GM12878 (cell line): ENCODE measurements around the gene PRPF6. TPM values are rescaled to one million over a fixed set of nuclear protein-coding genes. Genes with fewer than 3 reads are reported as not detected.
A peak's percentile ranks its signal among the peaks of the same experiment; 100 is the strongest.

ENCODE experiments used
- ATAC-seq: fragments of 200-7000 bp; cut with Tn5 transposase; 3 replicates; pipeline ENCODE4 v1.9.1; 2020; ENCODE audit warnings: mild to moderate bottlenecking, moderate library complexity
- BruUV-seq: library from RNA; stranded (reverse); fragments of 400-500 nt; replicated peaks from 2 replicates; lab custom pipeline; 2021; lab: Mats Ljungman, UMichigan
- CTCF ChIA-PET: fragments of 300-600 bp; sonication (Branson Sonifier 250); formaldehyde crosslinking; extraction: SDS; loops from one replicate; lab custom pipeline; 2021; ENCODE audit warnings: inconsistent platforms; lab: Yijun Ruan, JAX
- POLR2A ChIA-PET: fragments of 350-600 bp; formaldehyde crosslinking; extraction: SDS; loops from one replicate; lab custom pipeline; 2021; ENCODE audit warnings: inconsistent platforms; lab: Charles Lee
- RAD21 ChIA-PET: fragments of 300-600 bp; sonication (Branson Sonifier 250); formaldehyde crosslinking; loops from one replicate; lab custom pipeline; 2023; ENCODE audit warnings: antibody characterized with exemption; ENCODE audit not compliant: unreplicated experiment; lab: Charles Lee
- SMC1A ChIA-PET: fragments of 300-600 bp; sonication (Branson Sonifier 250); formaldehyde crosslinking; loops from one replicate; lab custom pipeline; 2023; ENCODE audit not compliant: unreplicated experiment, uncharacterized antibody; lab: Charles Lee
- DNase-seq: peaks from one replicate; pipeline ENCODE4 v3.0.0-alpha.2; 2011; ENCODE audit warnings: low read depth, low spot score
- FAIRE-seq: peaks from 3 replicates; lab custom pipeline; 2011; peaks lifted over from hg19 to GRCh38; lab: Jason Lieb, UNC
- H2AFZ ChIP-seq: 2 replicates; pipeline ENCODE4 v1.6.0; 2011; ENCODE audit warnings: low read depth, low read length, control low read depth; ENCODE audit not compliant: control insufficient read depth
- H3K27ac ChIP-seq: 2 replicates; pipeline ENCODE4 v1.5.1; 2011; ENCODE audit warnings: control low read depth; ENCODE audit not compliant: control insufficient read depth, insufficient read depth
- H3K27me3 ChIP-seq, 2 experiments: replicated peaks in 1 of 2; 2 replicates each; pipeline versions ENCODE4 v1.6.0 to v1.6.1; 2011; ENCODE audit warnings: low read length in 1 of 2; ENCODE audit not compliant: control insufficient read depth in 2 of 2, insufficient read depth in 2 of 2
- H3K36me3 ChIP-seq, 2 experiments: 2 replicates each; pipeline ENCODE4 v1.5.1; 2011; ENCODE audit warnings: low read length in 1 of 2; ENCODE audit not compliant: control insufficient read depth in 2 of 2, insufficient read depth in 2 of 2
- H3K4me1 ChIP-seq: 2 replicates; pipeline ENCODE4 v1.6.1; 2011; ENCODE audit warnings: mild to moderate bottlenecking, low read length, moderate library complexity, mixed read lengths; ENCODE audit not compliant: control insufficient read depth, insufficient read depth
- H3K4me2 ChIP-seq: 2 replicates; pipeline ENCODE4 v1.6.0; 2011; ENCODE audit warnings: control low read depth; ENCODE audit not compliant: control insufficient read depth, insufficient read depth
- H3K4me3 ChIP-seq: fragments of 200-600 bp; sonication (generic); 2 replicates; pipeline ENCODE4 v1.5.1; 2016
- H3K79me2 ChIP-seq: 2 replicates; pipeline ENCODE4 v1.6.0; 2011; ENCODE audit warnings: low read length; ENCODE audit not compliant: control insufficient read depth, insufficient read depth
- H3K9ac ChIP-seq: 2 replicates; pipeline ENCODE4 v1.8.0; 2011; ENCODE audit warnings: low read length, control low read depth, mixed read lengths; ENCODE audit not compliant: control insufficient read depth, insufficient read depth
- H3K9me3 ChIP-seq: replicated peaks from 3 replicates; pipeline ENCODE4 v1.5.1; 2011; ENCODE audit warnings: mild to moderate bottlenecking, low read length; ENCODE audit not compliant: control insufficient read depth, insufficient read depth
- H4K20me1 ChIP-seq: 2 replicates; pipeline ENCODE4 v1.6.0; 2011; ENCODE audit not compliant: control insufficient read depth, insufficient read depth
- CHD1 ChIP-seq: IDR thresholded peaks from 2 replicates; pipeline ENCODE4 v1.6.1; 2012; ENCODE audit warnings: low read depth, low read length, improper control_type of control experiment
- NBN ChIP-seq: fragments of 450-650 bp; IDR thresholded peaks from 2 replicates; pipeline ENCODE4 v1.6.1; 2016
- NFYA ChIP-seq: IDR thresholded peaks from 2 replicates; pipeline ENCODE4 v1.6.1; 2011; ENCODE audit warnings: low read depth, mild to moderate bottlenecking, low read length, improper control_type of control experiment, borderline replicate concordance
- POLR2A ChIP-seq: IDR thresholded peaks from 2 replicates; pipeline ENCODE4 v1.6.1; 2011; ENCODE audit warnings: low read depth, mild to moderate bottlenecking, low read length
- POLR2AphosphoS5 ChIP-seq: IDR thresholded peaks from 2 replicates; pipeline ENCODE4 v1.6.1; 2011; ENCODE audit warnings: mild to moderate bottlenecking, low read length, inconsistent platforms
- RAD51 ChIP-seq: fragments of 450-650 bp; IDR thresholded peaks from 2 replicates; pipeline ENCODE4 v1.6.1; 2016; ENCODE audit warnings: moderate library complexity, mild to moderate bottlenecking, inconsistent platforms
- ZSCAN29 ChIP-seq: fragments of 450-650 bp; IDR thresholded peaks from 2 replicates; pipeline ENCODE4 v1.6.1; 2017; ENCODE audit warnings: mild to moderate bottlenecking, moderate library complexity
- WGBS: methylation state at CpG from one replicate; pipeline ENCODE4 v1.1.6; 2016; ENCODE audit warnings: low lambda C conversion rate; ENCODE audit not compliant: insufficient replicate concordance, insufficient coverage; ENCODE audit errors: missing lambda C conversion rate; 5-methylcytosine and 5-hydroxymethylcytosine counted together
- in situ Hi-C: fragments of 300-500 bp; cut with MboI; formaldehyde crosslinking; loops from 9 replicates; pipeline ENCODE4 v1.14.3; 2018; ENCODE audit warnings: mixed read lengths
- intact Hi-C: fragments of 100-400 bp; cut with micrococcal nuclease; formaldehyde crosslinking; loops from one replicate; pipeline ENCODE4 v1.14.2; 2022; ENCODE audit not compliant: unreplicated experiment
- polyA plus RNA-seq, 11 experiments: library from polyadenylated mRNA; depleted of rRNA in 4 of 11; unstranded in 6 of 11; stranded (reverse) in 5 of 11; fragments of >200 nt; fragmentation: Nextera tagmentation in 4 of 11; fragmentation: Illumina TruSeq in 1 of 11; extraction: Ambion mirVana in 4 of 11; extraction: Trizol in 1 of 11; gene quantifications; 1 replicate in 1 of 11; 2 replicates in 10 of 11; pipeline versions ENCODE4 v1.2.1 to v1.2.3, GENCODE V29; 2011 to 2016; ENCODE audit warnings: inconsistent platforms in 2 of 11, missing spikeins in 2 of 11, low read depth in 1 of 11
- total RNA-seq, 4 experiments: library from RNA; depleted of rRNA in 3 of 4; stranded (reverse); fragments of >200 nt in 3 of 4; fragmentation: Illumina TruSeq in 1 of 4; extraction: Trizol in 1 of 4; gene quantifications; 2 replicates each; pipeline versions ENCODE4 v1.2.1 to v1.2.3, GENCODE V29; 2013 to 2021
- TF ChIP-seq, protein P1 (sequence below): fragments of 450-650 bp; IDR thresholded peaks from 2 replicates; pipeline ENCODE4 v1.6.1; 2017; ENCODE audit warnings: mild to moderate bottlenecking, low read depth, inconsistent platforms; ENCODE audit not compliant: poor library complexity, severe bottlenecking
- TF ChIP-seq, protein P2 (sequence below): fragments of 450-650 bp; IDR thresholded peaks from 2 replicates; pipeline ENCODE4 v1.6.1; 2016; ENCODE audit warnings: mild to moderate bottlenecking

The PRPF6 gene
- total and polyA plus RNA-seq, 10 of the 15 experiments (the other 5 are each of a cell fraction or from before 2014, with no cell fraction given): 5.0 to 102 (median 71.3) TPM

DNA sequence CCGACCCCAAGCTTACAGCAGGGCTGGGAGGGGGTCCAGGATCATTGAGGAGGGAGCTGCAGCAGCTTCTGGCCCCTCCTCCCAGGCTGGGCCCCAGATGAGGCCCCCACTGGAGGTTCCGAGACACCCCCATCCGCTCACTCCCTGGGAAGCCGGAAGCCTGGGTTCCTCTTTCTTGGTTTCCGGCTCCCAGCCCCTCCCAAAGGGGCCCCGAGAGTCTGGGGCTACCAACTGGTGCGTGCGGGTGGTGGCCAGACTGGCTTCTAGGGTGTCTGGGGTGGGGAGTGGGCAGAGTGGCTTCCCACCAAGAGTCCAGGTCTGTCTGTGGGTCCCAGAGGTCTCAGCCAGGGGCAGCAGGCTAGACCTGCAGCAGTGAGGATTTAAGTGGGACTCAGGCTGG is 96.2 kb downstream of the PRPF6 start (continued):
- TF ChIP-seq CHD1: no peak
- TF ChIP-seq, protein P1, sequence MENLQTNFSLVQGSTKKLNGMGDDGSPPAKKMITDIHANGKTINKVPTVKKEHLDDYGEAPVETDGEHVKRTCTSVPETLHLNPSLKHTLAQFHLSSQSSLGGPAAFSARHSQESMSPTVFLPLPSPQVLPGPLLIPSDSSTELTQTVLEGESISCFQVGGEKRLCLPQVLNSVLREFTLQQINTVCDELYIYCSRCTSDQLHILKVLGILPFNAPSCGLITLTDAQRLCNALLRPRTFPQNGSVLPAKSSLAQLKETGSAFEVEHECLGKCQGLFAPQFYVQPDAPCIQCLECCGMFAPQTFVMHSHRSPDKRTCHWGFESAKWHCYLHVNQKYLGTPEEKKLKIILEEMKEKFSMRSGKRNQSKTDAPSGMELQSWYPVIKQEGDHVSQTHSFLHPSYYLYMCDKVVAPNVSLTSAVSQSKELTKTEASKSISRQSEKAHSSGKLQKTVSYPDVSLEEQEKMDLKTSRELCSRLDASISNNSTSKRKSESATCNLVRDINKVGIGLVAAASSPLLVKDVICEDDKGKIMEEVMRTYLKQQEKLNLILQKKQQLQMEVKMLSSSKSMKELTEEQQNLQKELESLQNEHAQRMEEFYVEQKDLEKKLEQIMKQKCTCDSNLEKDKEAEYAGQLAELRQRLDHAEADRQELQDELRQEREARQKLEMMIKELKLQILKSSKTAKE: peak; percentile 46
- TF ChIP-seq, protein P2, sequence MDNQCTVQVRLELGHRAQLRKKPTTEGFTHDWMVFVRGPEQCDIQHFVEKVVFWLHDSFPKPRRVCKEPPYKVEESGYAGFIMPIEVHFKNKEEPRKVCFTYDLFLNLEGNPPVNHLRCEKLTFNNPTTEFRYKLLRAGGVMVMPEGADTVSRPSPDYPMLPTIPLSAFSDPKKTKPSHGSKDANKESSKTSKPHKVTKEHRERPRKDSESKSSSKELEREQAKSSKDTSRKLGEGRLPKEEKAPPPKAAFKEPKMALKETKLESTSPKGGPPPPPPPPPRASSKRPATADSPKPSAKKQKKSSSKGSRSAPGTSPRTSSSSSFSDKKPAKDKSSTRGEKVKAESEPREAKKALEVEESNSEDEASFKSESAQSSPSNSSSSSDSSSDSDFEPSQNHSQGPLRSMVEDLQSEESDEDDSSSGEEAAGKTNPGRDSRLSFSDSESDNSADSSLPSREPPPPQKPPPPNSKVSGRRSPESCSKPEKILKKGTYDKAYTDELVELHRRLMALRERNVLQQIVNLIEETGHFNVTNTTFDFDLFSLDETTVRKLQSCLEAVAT: no peak
- TF ChIP-seq RAD51: no peak
- TF ChIP-seq POLR2AphosphoS5: peak; percentile 58; the same call in 1 of the 2 replicates
- TF ChIP-seq NFYA: no peak

DNA sequence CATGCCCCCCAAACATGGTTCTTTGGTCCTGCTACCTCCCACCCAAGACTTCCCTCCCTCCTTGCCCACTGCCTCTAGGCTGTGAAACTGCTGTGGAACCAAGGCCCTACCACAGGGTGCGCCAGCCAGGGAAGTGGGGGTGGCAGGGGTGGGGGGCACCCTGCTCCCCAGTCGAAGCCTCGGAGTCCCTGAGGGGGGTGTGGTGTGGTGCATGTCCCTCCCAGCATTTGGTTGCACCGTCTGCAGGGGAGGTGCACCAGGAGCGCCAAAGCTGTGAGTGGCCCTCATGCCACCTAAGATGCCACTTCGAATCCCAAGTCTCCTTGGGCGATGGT is 96.6 kb downstream of the PRPF6 start:
- no TSS peak for BruUV-seq

More for the DNA sequence above, 96.6 kb downstream of the PRPF6 start:
- Histone ChIP-seq H3K79me2 (peaks cover 30% of the 10 kb centered on the region), H3K9me3 (no peaks in the 10 kb centered on the region), H4K20me1 (no peaks in the 10 kb centered on the region), H3K4me3 (peak overlapping the region; percentile 83)
- intact Hi-C loops: no loop called here
- TF ChIP-seq NBN (0 out of 2 replicates have a peak, but pooled peaks have one; percentile 2), ZSCAN29 (no peak), POLR2A (0 out of 2 replicates have a peak, but pooled peaks have one; percentile 10)
- TF ChIP-seq, all 136 proteins: peak for 2
- no peak for DNase-seq
- CTCF ChIA-PET: interaction anchor here (0.6 to 3.9 kb wide), 10 partner anchors 8 to 455 kb away, joined by 3 to 22 read pairs (median 6); no protein-coding TSS in a partner anchor
- Histone ChIP-seq H3K9ac (peak overlapping the region; percentile 91), H3K27me3 (no peaks in the 10 kb centered on the region), H3K4me2 (peak overlapping the region; percentile 97), H3K36me3 (peaks cover under 1 to 18% of the 10 kb centered on the region in 2 experiments), H3K27ac (peak overlapping the region; percentile 85), H2AFZ (no peak overlapping the region), H3K4me1 (peaks cover 19% of the 10 kb centered on the region; the same call in 1 of the 2 replicates)
- peak; percentile 75 for FAIRE-seq
- SMC1A ChIA-PET: interaction anchor here (1.0 to 2.8 kb wide), 5 partner anchors 11 to 38 kb away, joined by 3 to 10 read pairs (median 7); partner anchors contain the start of gene TCEA2
- POLR2A ChIA-PET: interaction anchor here (0.8 to 3.5 kb wide), 7 partner anchors 13 to 97 kb away, joined by 4 to 14 read pairs (median 10); partner anchors contain the start of genes C20orf204, PRPF6 and SAMD10
- RAD21 ChIA-PET: interaction anchor here (0.7 to 3.0 kb wide), 6 partner anchors 15 to 540 kb away, joined by 3 to 10 read pairs (median 7); partner anchors contain the start of genes PTK6, SAMD10 and TCEA2
- ATAC-seq: peak; percentile 5; the same call in 2 of the 3 replicates
- in situ Hi-C loops: no loop called here
- 2% methylated on average over 7 of the region's 7 CpGs for WGBS
